Activated T-helper 1 cell treated with anti-CD3 and anti-CD28 coated beads, Interleukin-12 subunit alpha, Interleukin-12 subunit beta, Interleukin-2, Interleukin-4 antibody, amounts not matched to agents 30 ng/mL and 10 ng/mL and 1 ng/mL, durations not matched to agents 14 hours and 24 hours and 36 hours (primary cell): ENCODE data around the gene CCDC28B. TPM values are rescaled to one million over a fixed set of nuclear protein-coding genes. Genes with fewer than 3 reads are reported as not detected.

ENCODE experiments used
- DNase-seq: peaks from one replicate; pipeline ENCODE4 v3.0.0; 2021; ENCODE audit warnings: low spot score
- H3K27ac Mint-ChIP-seq: one replicate; pipeline ENCODE4 v1.8.0; 2021; ENCODE audit warnings: mild to moderate bottlenecking, mixed read lengths
- H3K27me3 Mint-ChIP-seq: one replicate; pipeline ENCODE4 v1.8.0; 2022; ENCODE audit warnings: mild to moderate bottlenecking, moderate library complexity, mixed read lengths; ENCODE audit not compliant: insufficient read depth
- H3K36me3 Mint-ChIP-seq: one replicate; pipeline ENCODE4 v1.8.0; 2021; ENCODE audit warnings: low read depth, mixed read lengths
- H3K4me1 Mint-ChIP-seq: one replicate; pipeline ENCODE4 v1.8.0; 2021; ENCODE audit warnings: low read depth, mixed read lengths
- H3K4me3 Mint-ChIP-seq: one replicate; pipeline ENCODE4 v1.8.0; 2021; ENCODE audit warnings: mild to moderate bottlenecking, moderate library complexity, mixed read lengths
- H3K9me3 Mint-ChIP-seq: one replicate; pipeline ENCODE4 v1.8.0; 2021; ENCODE audit warnings: mixed read lengths
- intact Hi-C: fragments of 100-400 bp; cut with micrococcal nuclease; formaldehyde crosslinking; loops from one replicate; pipeline ENCODE4 v1.15.1; 2024
- total RNA-seq: library from RNA; stranded (reverse); gene quantifications from 2 replicates; pipeline ENCODE4 v1.2.3, GENCODE V29; 2022

Gene CCDC28B
- total RNA-seq, 1 donor from 2014 or later, result 32.6 TPM

GRCh38 chr1:32239790-32240139 is 39.4 kb downstream of the CCDC28B start:
- H3K4me3 Mint-ChIP-seq, result peak overlapping the region; percentile 82
- intact Hi-C loops, result loop anchor here (1.0 to 2.0 kb wide), 2 partner anchors 9 to 51 kb away; no protein-coding TSS in a partner anchor
- no peaks in the 10 kb centered on the region for H3K9me3 Mint-ChIP-seq
- H3K4me1 Mint-ChIP-seq, result peaks cover 17% of the 10 kb centered on the region
- no peaks in the 10 kb centered on the region for H3K27me3 Mint-ChIP-seq
- H3K36me3 Mint-ChIP-seq, result peaks cover 5% of the 10 kb centered on the region
- H3K27ac Mint-ChIP-seq, result no peak overlapping the region
- DNase-seq, result no peak

DNA sequence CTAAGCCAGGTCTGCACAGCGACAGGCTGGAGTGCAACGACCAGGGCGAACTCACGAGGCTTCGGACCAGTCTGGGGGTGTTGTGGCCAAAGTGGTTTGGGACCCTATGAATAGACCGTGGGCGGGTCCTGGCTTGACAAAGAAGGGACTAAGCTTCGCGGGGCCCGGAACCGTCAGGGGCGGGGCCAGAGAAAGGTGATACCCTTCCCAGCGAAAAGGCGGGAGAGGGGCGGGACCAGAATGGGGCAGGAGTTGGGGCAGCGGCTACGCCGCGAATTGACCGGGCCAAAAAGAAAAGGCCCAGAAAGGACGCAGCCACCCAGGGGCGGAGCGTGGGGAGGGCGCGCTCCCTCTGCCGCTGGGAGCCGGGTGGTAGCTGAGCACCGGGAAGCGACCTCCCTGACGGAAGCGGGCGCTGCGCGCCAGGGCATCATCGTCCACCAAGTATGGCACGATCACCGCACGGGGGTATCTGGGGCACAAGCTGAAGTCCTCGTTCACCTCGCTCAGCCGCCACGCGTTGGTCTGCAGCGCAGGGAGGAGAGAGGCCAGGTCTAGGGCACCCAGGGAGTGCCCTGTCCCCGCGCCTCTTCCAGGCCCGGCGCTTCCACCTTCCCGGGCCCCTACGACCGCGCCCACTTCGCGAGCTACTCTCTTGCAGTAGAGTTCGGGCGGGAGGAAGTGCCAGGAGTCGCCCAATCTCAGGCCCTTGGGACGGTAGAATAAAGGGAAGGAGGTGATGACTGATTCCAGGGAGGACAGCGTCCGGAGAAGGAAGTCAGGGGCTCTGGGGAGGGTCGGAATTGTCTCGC is 40.0 kb downstream of the CCDC28B start:
- no peak for DNase-seq
- Mint-ChIP-seq H3K36me3 (peaks cover 5% of the 10 kb centered on the region), H3K4me3 (peak overlapping the region; percentile 82), H3K27me3 (no peaks in the 10 kb centered on the region), H3K4me1 (peaks cover 17% of the 10 kb centered on the region), H3K27ac (no peak overlapping the region), H3K9me3 (no peaks in the 10 kb centered on the region)
- intact Hi-C loops, result loop anchor here (1.0 to 2.0 kb wide), 2 partner anchors 8 to 50 kb away; no protein-coding TSS in a partner anchor

DNA sequence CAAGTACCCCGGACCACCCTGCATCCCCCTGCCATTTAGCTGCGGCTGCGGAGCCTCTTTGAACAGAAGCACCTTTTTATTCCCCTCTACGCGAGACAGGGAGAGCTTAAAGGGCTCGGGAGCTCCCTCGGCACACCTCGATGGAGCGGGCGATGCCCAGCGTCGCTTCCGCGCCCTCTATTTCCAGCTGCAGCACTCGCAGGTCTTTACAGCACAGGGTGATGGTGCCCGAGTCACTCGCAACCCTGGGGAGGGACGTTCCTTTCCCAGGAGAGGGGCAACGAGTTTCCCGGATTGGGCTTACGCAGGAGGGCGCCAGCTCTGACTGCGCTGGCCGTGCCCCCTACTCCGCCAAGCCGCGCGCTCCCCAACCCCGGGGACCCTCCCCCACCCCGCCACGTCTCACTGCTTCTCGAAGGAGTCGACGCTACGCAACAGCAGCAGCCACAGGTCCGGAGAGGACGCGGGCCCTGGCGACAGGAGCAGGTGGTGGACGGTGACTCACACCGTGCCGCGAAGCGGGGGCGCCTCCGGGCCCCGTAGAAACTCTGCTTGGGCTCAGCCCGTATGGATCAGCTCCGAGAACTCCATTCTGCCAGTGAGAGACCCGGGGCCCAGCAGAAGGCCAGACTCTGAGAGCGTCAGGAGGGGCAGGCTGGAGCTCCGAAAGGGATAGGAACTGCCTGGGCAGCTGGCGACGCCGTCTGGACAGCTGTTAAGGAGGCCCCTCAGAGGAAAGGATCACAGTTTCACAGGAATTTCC is 40.8 kb downstream of the CCDC28B start:
- no peaks in the 10 kb centered on the region for H3K9me3 Mint-ChIP-seq
- H3K4me3 Mint-ChIP-seq, result peak overlapping the region; percentile 82
- no peaks in the 10 kb centered on the region for H3K27me3 Mint-ChIP-seq
- intact Hi-C loops, result loop anchor here (2.0 kb wide), 1 partner anchor 50 kb away; no protein-coding TSS in a partner anchor
- DNase-seq, result no peak
- H3K4me1 Mint-ChIP-seq, result peaks cover 17% of the 10 kb centered on the region
- peaks cover under 1% of the 10 kb centered on the region for H3K36me3 Mint-ChIP-seq
- no peak overlapping the region for H3K27ac Mint-ChIP-seq

- Mint-ChIP-seq H3K4me3 (no peak overlapping the region), H3K27ac (no peak overlapping the region)
- DNase-seq, result no peak
Observed at GRCh38 chr1:32242341-32242851, 42.0 kb downstream of the CCDC28B start.

DNA sequence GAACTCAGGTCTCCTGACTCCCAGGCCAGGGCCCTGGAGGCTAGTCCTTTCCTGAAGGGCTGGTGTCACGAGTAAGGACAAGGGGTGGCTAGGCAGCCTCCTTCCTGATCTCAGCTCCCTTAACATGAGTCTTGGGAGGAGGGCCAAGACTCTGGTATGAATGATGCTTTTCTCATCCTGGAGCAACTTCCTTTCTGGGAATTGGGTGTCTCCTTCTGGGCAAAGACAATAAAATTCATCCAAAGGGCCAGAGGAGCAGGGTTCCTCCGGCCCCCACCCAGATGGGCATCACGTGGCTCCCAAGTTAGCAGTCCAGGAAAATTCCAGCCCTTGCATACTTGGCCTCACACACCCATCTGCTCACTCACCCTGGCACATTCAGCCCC is 46.5 kb downstream of the CCDC28B start, which contains the start of gene FAM167B:
Gene FAM167B, plus strand, starts transcription at position 335 of the 386 bp plus-strand sequence. CDS start 200 bp downstream, outside the sequence.
- Mint-ChIP-seq H3K4me3 (peak within 1 kb of the TSS; percentile 35), H3K27me3 (no peaks in the 10 kb centered on the region), H3K9me3 (no peaks in the 10 kb centered on the region), H3K36me3 (peaks cover 5% of the 10 kb centered on the region), H3K4me1 (peaks cover 40% of the 10 kb centered on the region), H3K27ac (peak within 1 kb of the TSS; percentile 95)
- DNase-seq, result no peak
- intact Hi-C loops, result no loop called here

More at GRCh38 chr1:32242341-32242851, 42.0 kb downstream of the CCDC28B start:
- Mint-ChIP-seq H3K27me3 (no peaks in the 10 kb centered on the region), H3K9me3 (no peaks in the 10 kb centered on the region), H3K36me3 (no peaks in the 10 kb centered on the region), H3K4me1 (peaks cover 25% of the 10 kb centered on the region)
- intact Hi-C loops, result no loop called here

GRCh38 chr1:32247452-32247851 is 47.1 kb downstream of the CCDC28B start:
- Mint-ChIP-seq H3K27me3 (no peaks in the 10 kb centered on the region), H3K9me3 (no peaks in the 10 kb centered on the region), H3K4me1 (peaks cover 46% of the 10 kb centered on the region), H3K36me3 (peaks cover 8% of the 10 kb centered on the region), H3K4me3 (no peak overlapping the region), H3K27ac (peak overlapping the region; percentile 95)
- DNase-seq, result no peak
- intact Hi-C loops, result no loop called here

GRCh38 chr1:32247983-32248889 is 47.8 kb downstream of the CCDC28B start:
- H3K27ac Mint-ChIP-seq, result peak overlapping the region; percentile 95
- peak overlapping the region; percentile 46 for H3K4me3 Mint-ChIP-seq
- intact Hi-C loops, result loop anchor here (1.0 kb wide), 3 partner anchors 8 to 44 kb away; partner anchors contain the start of gene HDAC1
- H3K36me3 Mint-ChIP-seq, result peaks cover 14% of the 10 kb centered on the region
- H3K27me3 Mint-ChIP-seq, result no peaks in the 10 kb centered on the region
- H3K4me1 Mint-ChIP-seq, result peaks cover 51% of the 10 kb centered on the region
- H3K9me3 Mint-ChIP-seq, result no peaks in the 10 kb centered on the region
- peak; percentile 73 for DNase-seq

- H3K27me3 Mint-ChIP-seq, result no peaks in the 10 kb centered on the region
- H3K4me3 Mint-ChIP-seq, result peak overlapping the region; percentile 99
- no peaks in the 10 kb centered on the region for H3K9me3 Mint-ChIP-seq
- peaks cover 63% of the 10 kb centered on the region for H3K4me1 Mint-ChIP-seq
- peak; percentile 78 for DNase-seq
- H3K27ac Mint-ChIP-seq, result peak overlapping the region; percentile 92
- intact Hi-C loops, result loop anchor here (1.0 to 10.0 kb wide), 6 partner anchors 24 to 735 kb away; partner anchors contain the start of genes EIF3I, MARCKSL1 and TMEM234
- peaks cover 21% of the 10 kb centered on the region for H3K36me3 Mint-ChIP-seq
Observed at GRCh38 chr1:32249831-32250525, 49.6 kb downstream of the CCDC28B start.

GRCh38 chr1:32250893-32251716 is 50.7 kb downstream of the CCDC28B start, which contains the start of gene LCK:
LCK (plus strand) TSS chr1:32251265; CDS start chr1:32274330, 23,065 bp downstream.
- Mint-ChIP-seq H3K4me1 (peaks cover 70% of the 10 kb centered on the region), H3K4me3 (peak within 1 kb of the TSS; percentile 99), H3K27ac (peak within 1 kb of the TSS; percentile 92), H3K9me3 (no peaks in the 10 kb centered on the region), H3K27me3 (no peaks in the 10 kb centered on the region), H3K36me3 (peaks cover 26% of the 10 kb centered on the region)
- peak; percentile 53 for DNase-seq
- intact Hi-C loops, result loop anchor here (1.0 to 10.0 kb wide), 6 partner anchors 23 to 734 kb away; partner anchors contain the start of genes IQCC and MARCKSL1
